Stimulated activated CD8-positive, alpha-beta memory T cell treated with anti-CD3 and anti-CD28 coated beads, Interleukin-2, amount 100 ng/mL, for 48 hours (primary cell): ENCODE results near the gene PLXNB1.
A peak's percentile ranks its signal among the peaks of the same experiment; 100 is the strongest.

Experiments
- DNase-seq, 2 donors: peaks; one replicate each; pipeline ENCODE4 v3.0.0-alpha.2; 2020; ENCODE audit warnings: low read depth in 2 of 2

PLXNB1 gene

DNA sequence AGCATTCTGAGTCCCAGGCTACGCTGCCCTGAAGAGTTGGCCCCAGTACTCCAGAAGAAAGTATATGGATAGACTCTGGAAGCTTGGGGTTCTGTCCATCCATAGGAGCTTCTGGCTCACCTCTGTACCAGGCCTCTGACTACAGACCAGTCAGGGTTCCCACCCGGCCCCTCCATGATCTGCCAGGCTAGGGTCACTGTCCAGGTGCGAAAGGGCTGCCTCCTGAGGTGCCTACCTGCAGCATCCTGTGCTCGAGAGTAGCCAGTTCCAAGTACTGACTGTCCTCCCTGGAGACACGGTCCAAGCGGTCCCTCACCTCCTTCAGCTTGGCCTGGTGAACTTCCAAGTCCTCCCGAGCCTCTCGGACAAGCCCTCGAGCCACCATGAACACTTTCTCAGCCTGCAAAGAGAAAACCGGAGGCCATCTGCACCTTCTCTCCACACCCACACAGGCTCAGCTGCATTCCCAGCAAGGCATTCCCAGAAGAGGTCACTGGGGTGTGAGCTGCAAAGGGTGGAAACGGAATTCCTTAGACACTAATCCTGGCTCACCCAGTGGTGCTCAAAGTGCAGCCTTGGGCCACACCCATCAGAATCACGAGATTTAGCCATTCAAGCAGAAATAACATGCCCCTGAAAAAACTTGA lies 3.7 kb upstream of the PLXNB1 start:
- DNase-seq, result no peak

DNA sequence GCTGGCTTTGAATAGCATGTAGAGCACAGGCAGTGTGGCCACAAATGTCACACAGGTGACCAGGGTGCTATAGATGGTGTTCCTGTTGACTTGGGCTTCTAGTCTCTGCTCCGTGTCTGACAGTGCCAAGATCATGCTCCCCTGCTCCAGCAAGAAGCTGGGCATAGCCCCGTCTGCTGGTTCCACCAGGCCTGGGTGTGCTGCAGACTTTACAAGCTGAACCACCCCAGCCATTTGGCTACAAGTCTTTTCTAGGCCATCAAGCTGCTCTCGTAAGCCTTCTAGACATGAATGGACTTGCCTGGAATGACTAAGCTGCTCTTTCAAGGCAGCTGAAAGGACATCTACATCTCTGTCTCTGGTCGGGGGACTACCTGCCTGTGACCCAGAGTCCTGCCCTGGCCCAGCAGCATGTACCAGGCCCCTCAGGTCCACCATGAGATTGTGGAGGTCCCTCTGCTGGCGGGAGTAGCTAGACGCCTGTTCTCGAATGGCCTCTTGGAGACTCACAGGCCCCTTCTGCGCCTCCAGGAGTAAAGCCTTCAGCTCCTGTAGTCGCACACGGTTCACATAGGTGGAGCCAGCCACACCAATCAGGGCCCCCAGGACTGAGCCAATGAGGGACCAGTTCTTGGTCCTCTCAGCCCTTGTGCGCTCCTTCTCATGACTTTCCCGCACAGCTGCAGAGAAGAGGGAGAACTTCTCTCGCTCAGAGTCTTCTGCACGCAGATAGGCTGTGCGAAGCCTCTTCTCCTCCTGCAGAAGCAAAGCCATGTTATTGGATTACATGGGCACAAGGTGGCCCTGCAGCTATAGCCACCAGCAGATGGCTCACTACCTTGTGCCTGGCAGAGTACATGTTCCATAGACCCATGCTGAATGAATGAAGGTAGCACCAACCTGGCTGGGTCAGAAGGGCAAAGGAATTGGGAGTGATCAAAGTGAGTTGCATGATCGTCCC lies 2.8 kb upstream of the PLXNB1 start:
- no peak for DNase-seq

DNA sequence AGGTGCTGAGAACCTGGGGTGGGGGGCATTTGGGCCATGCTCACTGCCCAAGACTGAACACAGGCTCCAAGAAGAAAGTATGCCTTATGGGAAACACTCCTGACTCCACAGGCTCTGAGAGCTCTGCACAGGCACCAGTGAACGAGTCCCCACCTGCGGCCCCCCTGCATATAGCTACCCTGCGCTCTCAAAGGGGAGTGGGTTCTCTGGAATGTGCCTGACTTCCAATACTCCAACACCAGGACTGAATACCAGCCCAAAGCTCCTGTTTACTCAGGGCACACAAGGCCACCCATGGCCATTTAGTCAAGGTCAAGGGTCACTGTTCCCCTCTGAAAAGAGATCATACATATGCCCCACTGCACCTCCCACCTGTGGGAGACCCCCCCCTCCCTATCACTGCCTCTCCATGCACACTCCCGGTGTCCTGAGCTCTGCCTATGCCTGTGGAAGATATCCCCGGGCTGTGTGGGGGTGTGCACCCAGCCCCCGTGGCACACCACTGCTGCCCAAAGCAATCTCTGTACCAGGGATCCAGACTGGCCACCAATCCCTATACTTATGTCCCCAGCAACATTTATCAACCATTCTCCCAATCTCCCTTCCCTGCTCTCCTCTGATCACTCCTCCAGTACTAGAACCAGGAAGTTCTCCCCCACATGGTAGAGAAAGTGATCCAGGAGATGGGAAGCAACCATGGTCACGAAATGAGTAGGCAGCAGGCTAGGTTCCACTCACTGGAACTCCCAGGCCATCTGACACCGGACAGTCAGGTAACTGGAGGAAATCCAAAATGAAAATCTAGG lies 1.5 kb upstream of the PLXNB1 start:
- no peak for DNase-seq

DNA sequence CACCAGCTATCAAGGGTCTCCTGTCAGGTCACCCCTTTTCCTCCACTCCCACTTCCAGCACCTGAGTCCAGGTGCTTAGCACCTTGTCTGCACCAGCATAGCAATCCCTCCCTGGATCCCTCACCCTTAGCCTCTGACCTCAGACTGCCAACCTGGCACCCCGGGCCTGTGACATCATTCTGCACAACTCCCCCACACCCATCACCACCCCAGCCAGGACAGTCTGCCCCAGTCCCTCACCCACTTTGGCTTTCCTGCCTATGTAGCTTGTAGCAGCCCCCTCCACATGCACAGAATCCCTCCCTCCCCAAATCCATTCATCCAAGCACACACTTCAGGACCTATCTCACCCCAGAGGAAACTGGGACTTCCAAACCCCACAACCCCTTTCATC lies 819 bp upstream of the PLXNB1 start:
- no peak for DNase-seq

GRCh38 chr3:48429317-48429959 lies 448 bp downstream of the PLXNB1 start:
- DNase-seq, result peak; percentile 30 to 41

DNA sequence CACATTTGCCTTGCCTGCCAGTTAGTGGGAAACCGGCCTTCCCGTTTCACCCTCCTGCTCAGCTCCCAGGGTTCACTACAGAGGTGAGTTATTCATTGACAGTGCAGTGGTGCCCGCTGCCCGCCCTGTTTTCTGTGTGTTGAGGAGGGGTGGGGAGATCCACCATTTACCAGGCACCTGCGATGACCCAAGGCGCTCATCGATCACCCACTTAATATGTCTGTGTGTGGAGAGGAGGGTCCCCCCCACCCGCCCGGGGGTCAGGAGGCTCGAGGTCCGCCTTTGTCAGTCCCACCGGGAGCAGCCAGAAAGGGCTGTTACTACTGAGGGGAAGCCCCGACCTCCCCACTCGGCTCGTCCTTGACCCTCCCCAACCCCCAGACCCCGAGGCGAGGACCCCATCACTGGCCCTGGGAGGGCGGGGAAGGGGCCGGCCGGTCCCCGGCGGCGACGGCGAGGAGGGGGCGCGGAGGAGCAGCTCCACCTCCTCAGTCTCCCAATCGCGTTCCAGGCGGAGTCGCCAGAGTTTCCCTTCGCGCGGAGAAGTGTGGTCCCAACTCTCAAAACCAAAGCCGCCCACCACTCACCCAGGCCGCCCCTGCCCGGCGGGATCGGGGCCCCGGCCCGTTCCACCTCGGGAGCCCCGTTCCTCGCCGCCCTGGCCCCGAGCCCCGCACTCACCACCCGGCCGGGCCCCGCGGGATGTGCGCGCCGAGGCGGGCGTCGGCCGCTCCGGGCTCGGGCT lies 1.1 kb downstream of the PLXNB1 start:
- DNase-seq, result no peak

DNA sequence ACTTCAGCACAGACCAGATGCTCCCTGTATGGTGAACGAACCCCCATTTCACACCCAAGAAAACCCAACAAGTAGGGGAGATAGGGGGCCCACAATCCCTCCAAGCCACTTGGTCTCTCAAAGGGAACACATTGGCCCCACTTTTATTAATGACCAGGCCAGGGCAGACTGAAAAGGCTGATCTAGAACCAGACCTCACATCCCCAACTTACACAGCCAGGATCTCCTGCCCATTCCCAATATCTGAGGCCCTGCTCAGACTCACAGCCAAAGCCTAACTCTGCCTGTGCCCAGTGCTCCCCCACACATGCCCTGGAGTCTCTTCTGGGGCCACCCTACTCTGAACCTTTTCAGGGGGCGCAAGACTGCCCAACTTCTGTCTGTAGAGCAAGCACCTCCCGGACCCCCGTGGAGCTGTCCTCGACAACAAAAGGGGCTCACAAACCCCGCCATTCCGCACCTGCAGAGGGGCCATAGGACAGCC lies 1.8 kb downstream of the PLXNB1 start:
- DNase-seq, result no peak

DNA sequence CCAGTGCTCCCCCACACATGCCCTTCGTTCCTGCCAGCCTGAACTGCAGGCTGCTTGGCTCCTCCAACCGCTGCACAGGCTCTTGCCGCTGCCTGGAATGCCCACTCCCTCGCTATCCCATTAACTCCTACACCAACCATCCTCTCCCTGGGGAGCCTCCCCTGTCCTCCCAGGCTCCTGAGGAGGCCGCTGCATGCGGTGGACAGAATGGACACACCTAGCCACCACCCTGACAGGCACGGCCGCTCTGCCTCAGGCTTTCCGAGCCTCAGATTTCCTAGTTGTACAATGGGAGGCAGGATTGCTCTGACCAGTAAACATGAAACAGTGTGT lies 2.3 kb downstream of the PLXNB1 start:
- no peak for DNase-seq

DNA sequence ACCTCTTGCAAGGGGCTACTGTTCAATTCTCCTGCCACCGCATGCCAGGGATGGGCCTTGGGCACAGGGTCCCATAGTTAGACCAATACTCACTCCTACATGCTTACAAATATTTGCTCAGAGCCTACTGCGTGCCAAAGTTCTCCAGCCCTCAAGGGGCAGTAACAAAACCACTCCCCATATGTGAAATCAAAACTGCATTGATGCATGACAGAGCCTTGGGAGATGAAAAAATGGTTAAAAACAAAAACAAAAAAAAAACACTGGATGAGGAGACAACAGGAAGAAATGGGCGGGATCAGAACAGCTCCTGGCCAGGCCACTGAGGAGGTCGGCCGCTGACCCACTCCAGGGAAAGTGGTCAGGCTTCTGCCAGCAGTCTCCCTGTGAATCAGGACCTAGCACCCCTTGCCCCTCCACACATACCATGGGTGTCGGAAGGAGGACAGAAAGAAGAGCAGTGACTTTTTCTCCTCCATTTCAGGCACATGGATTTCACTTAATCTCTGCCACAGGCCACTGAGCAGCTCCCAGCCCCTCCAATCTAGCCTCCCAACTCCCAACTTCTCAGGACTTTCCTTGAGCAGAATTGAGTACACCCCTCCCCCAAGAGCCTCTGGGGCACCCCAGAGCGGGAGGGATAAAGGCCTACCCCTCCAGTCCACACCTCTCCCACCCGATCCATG lies 2.8 kb downstream of the PLXNB1 start:
- DNase-seq, result no peak

GRCh38 chr3:48426401-48426909 lies 3.4 kb downstream of the PLXNB1 start:
- DNase-seq, result no peak

DNA sequence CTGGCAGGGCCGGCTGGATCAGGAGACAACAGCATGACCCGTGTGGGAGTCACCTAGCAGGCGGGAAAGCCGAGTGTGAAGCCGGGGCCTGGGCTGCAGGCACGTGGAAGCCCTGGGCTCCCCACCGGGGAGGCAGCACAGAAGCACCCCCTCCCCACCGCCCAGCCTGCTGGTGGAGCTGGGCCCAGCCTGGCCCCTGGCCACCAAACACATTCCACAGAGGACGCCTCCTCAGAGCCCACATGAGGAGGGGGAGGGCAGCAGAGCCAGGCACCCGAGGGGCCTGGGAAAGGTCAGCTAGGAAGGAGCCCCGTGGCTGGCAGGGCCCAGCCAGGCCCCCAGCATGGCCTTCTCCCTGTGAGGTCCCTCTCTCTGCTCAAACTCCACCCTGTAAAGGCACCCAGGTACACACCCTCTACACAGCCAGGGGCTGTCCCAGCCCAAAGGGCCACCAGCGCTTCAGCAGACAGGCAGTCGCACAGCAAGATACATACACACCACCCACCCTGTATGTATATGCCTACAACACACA lies 4.5 kb downstream of the PLXNB1 start:
- no peak for DNase-seq

- no peak for DNase-seq
Observed at GRCh38 chr3:48423883-48424695, 5.8 kb downstream of the PLXNB1 start.

DNA sequence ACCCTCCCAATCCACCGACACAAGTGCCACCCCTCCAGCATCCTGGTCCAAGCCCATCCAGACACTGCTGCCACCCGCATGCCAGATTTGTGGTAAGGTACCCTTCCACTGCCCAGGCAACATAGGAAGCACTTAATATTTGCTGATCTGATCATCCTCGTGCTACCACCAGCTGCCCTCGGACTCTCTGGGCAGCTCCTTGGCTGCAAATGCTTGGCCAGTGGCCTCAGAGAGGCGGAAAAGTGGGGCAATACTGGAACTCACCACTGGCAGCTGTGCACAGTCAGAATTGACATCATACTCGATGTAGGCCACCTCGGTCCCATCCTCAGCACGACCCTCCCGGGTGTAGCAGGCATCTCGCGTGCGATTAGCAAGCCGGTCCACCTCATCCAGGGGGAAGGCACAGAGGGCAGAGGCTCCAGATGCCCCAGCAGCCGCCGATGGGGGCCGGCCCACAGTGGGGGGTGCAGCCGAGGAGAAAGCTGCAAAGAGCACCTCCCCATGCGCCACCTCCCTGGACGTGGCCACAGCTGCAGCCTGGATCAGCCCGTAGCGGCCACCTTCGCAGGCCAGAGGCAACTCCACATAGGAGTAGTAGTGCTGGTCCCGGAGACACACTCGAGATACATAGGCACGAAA lies 6.5 kb downstream of the PLXNB1 start:
- DNase-seq, result no peak

- no peak for DNase-seq
Observed at GRCh38 chr3:48422681-48423080, 7.2 kb downstream of the PLXNB1 start.

GRCh38 chr3:48422272-48422671 lies 7.6 kb downstream of the PLXNB1 start:
- DNase-seq, result no peak

DNA sequence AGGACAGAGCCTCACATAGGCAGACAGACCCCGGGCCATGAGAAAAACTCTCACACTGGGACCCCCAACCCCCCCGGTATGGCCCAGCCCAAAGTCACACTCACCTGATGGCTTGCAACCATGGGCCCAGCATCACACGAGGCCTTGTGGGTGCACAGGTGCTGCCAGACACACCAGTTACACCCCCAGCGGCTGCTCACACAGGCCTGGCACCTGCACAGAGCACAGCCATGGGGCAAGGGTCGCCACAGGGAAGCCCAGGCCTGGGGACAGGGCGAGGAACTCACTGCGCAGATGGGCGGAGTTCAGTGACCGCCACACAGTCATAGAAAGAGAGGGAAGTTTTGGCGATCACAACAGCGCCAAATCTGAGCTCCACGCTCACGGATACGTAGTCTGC lies 9.3 kb downstream of the PLXNB1 start:
- DNase-seq, result no peak

GRCh38 chr3:48419597-48419996 lies 10.3 kb downstream of the PLXNB1 start:
- DNase-seq, result no peak

- DNase-seq, result no peak
Observed at GRCh38 chr3:48419149-48419548, 10.7 kb downstream of the PLXNB1 start.

- DNase-seq, result no peak
Observed at GRCh38 chr3:48418651-48419050, 11.2 kb downstream of the PLXNB1 start.
